ENCODE results near the gene TRMT112.

TRMT112 gene

GRCh38 chr11:64288353-64288750, 29.0 kb downstream of the TRMT112 start:
- TF ChIP-seq EZH2 (IDR thresholded peaks at IDR 0.05; ENCODE audit: borderline replicate concordance, low read length), result no peak
- no peak for TF ChIP-seq CTCF (IDR thresholded peaks at IDR 0.05; ENCODE audit: low read length)
- H3K79me2 ChIP-seq (ENCODE audit: insufficient read depth, low read length), result no peaks in the 10 kb centered on the region
- H3K36me3 ChIP-seq (ENCODE audit: insufficient read depth, low read length), result peaks cover under 1% of the 10 kb centered on the region; the same call in 1 of the 2 replicates
- H3K9me2 ChIP-seq (ENCODE audit: low read depth, low read length), result no peaks in the 10 kb centered on the region
- H3K4me2 ChIP-seq (ENCODE audit: low read length), result no peak overlapping the region
- H2AFZ ChIP-seq (ENCODE audit: low read length), result no peak overlapping the region
- H3K27me3 ChIP-seq (ENCODE audit: insufficient read depth, low read length), result peaks cover 8% of the 10 kb centered on the region; the same call in 1 of the 2 replicates
- no peaks in the 10 kb centered on the region for H3K9me3 ChIP-seq (ENCODE audit: low read length)
- no peak overlapping the region for H3K4me3 ChIP-seq (ENCODE audit: low read depth, low read length, poor library complexity, severe bottlenecking)
- H3K9ac ChIP-seq (ENCODE audit: low read length), result no peak overlapping the region
- no peaks in the 10 kb centered on the region for H3F3A ChIP-seq (ENCODE audit: insufficient read depth, low read length)
- H4K20me1 ChIP-seq (ENCODE audit: insufficient read depth, low read length), result no peaks in the 10 kb centered on the region
- peaks cover 16% of the 10 kb centered on the region for H3K4me1 ChIP-seq (ENCODE audit: insufficient read depth, low read length, severe bottlenecking)
- no peak overlapping the region for H3K27ac ChIP-seq (ENCODE audit: low read depth, low read length, poor library complexity, severe bottlenecking)

- TF ChIP-seq EZH2 (IDR thresholded peaks at IDR 0.05; ENCODE audit: borderline replicate concordance, low read length), result no peak
- TF ChIP-seq CTCF (IDR thresholded peaks at IDR 0.05; ENCODE audit: low read length), result no peak
- no peak overlapping the region for H3K9ac ChIP-seq (ENCODE audit: low read length)
Observed at GRCh38 chr11:64287676-64288352, 29.5 kb downstream of the TRMT112 start.

GRCh38 chr11:64286801-64287159, 30.6 kb downstream of the TRMT112 start:
- H3K36me3 ChIP-seq (ENCODE audit: insufficient read depth, low read length), result peaks cover 13% of the 10 kb centered on the region; the same call in 1 of the 2 replicates
- H3K4me3 ChIP-seq (ENCODE audit: low read depth, low read length, poor library complexity, severe bottlenecking), result no peak overlapping the region
- no peaks in the 10 kb centered on the region for H3F3A ChIP-seq (ENCODE audit: insufficient read depth, low read length)
- H3K9me3 ChIP-seq (ENCODE audit: low read length), result no peaks in the 10 kb centered on the region
- no peak overlapping the region for H3K4me2 ChIP-seq (ENCODE audit: low read length)
- H3K27ac ChIP-seq (ENCODE audit: low read depth, low read length, poor library complexity, severe bottlenecking), result no peak overlapping the region
- H3K79me2 ChIP-seq (ENCODE audit: insufficient read depth, low read length), result no peaks in the 10 kb centered on the region
- H3K9ac ChIP-seq (ENCODE audit: low read length), result no peak overlapping the region
- no peak overlapping the region for H2AFZ ChIP-seq (ENCODE audit: low read length)
- no peaks in the 10 kb centered on the region for H3K9me2 ChIP-seq (ENCODE audit: low read depth, low read length)
- peaks cover 17% of the 10 kb centered on the region for H3K4me1 ChIP-seq (ENCODE audit: insufficient read depth, low read length, severe bottlenecking)
- H4K20me1 ChIP-seq (ENCODE audit: insufficient read depth, low read length), result no peaks in the 10 kb centered on the region
- H3K27me3 ChIP-seq (ENCODE audit: insufficient read depth, low read length), result peaks cover 8% of the 10 kb centered on the region; the same call in 1 of the 2 replicates
- no peak for TF ChIP-seq CTCF (IDR thresholded peaks at IDR 0.05; ENCODE audit: low read length)
- no peak for TF ChIP-seq EZH2 (IDR thresholded peaks at IDR 0.05; ENCODE audit: borderline replicate concordance, low read length)

More at GRCh38 chr11:64287676-64288352, 29.5 kb downstream of the TRMT112 start:
- Histone ChIP-seq H3K27me3 (ENCODE audit: insufficient read depth, low read length) (peaks cover 8% of the 10 kb centered on the region; the same call in 1 of the 2 replicates), H3K79me2 (ENCODE audit: insufficient read depth, low read length) (no peaks in the 10 kb centered on the region), H4K20me1 (ENCODE audit: insufficient read depth, low read length) (no peaks in the 10 kb centered on the region), H3K36me3 (ENCODE audit: insufficient read depth, low read length) (peaks cover 6% of the 10 kb centered on the region; the same call in 1 of the 2 replicates), H3K9me2 (ENCODE audit: low read depth, low read length) (no peaks in the 10 kb centered on the region), H2AFZ (ENCODE audit: low read length) (no peak overlapping the region), H3K9me3 (ENCODE audit: low read length) (no peaks in the 10 kb centered on the region), H3K4me2 (ENCODE audit: low read length) (no peak overlapping the region), H3F3A (ENCODE audit: insufficient read depth, low read length) (no peaks in the 10 kb centered on the region), H3K27ac (ENCODE audit: low read depth, low read length, poor library complexity, severe bottlenecking) (no peak overlapping the region), H3K4me1 (ENCODE audit: insufficient read depth, low read length, severe bottlenecking) (peaks cover 17% of the 10 kb centered on the region), H3K4me3 (ENCODE audit: low read depth, low read length, poor library complexity, severe bottlenecking) (no peak overlapping the region)
